Measurements from ENCODE around the gene COL6A1. TPM values are rescaled to one million over a fixed set of nuclear protein-coding genes. Genes with fewer than 3 reads are reported as not detected.
A peak's percentile ranks its signal among the peaks of the same experiment; 100 is the strongest.

The COL6A1 gene
- total RNA-seq, 1 experiment from 2014 or later, result 193 TPM

GRCh38 chr21:46022551-46023525, 41.3 kb downstream of the COL6A1 start:
- peaks cover 8 to 9% of the 10 kb centered on the region in 2 experiments for H3K4me1 Mint-ChIP-seq
- H3K27ac ChIP-seq (ENCODE audit: insufficient read length, low read depth, low read length), result no peak overlapping the region
- peak; percentile 33 for DNase-seq

More at GRCh38 chr21:46022551-46023525, 41.3 kb downstream of the COL6A1 start:
- H3K27me3 ChIP-seq (ENCODE audit: insufficient read depth, low read length), result no peaks in the 10 kb centered on the region
- no peak overlapping the region for H4K91ac ChIP-seq (ENCODE audit: insufficient read length, low read depth, low read length)
- no peak overlapping the region for H3K4ac ChIP-seq (ENCODE audit: low read depth, low read length)
- H3T11ph ChIP-seq (ENCODE audit: low read length), result no peak overlapping the region
- no peak overlapping the region for H4K5ac ChIP-seq (ENCODE audit: insufficient read length, low read depth, low read length)
- no CpG with 5 or more reads among the region's 36 CpGs for WGBS (ENCODE audit: extremely low coverage, insufficient read length, low lambda C conversion rate)
- no peak overlapping the region for H3K9ac ChIP-seq (ENCODE audit: extremely low read depth, insufficient read length, low read length)
- no peak overlapping the region for H4K8ac ChIP-seq (replicated peaks; ENCODE audit: insufficient read length, low read depth, low read length)
- H2BK120ac ChIP-seq (ENCODE audit: low read depth, low read length, poor library complexity, severe bottlenecking), result no peak overlapping the region
- H2AK5ac ChIP-seq (ENCODE audit: insufficient read length, low read length), result no peak overlapping the region
- no peak overlapping the region for H3K4me3 Mint-ChIP-seq
- no peak for TF ChIP-seq CTCF (conservative IDR thresholded peaks at IDR 0.05)
- no peaks in the 10 kb centered on the region for H3K79me1 ChIP-seq (ENCODE audit: insufficient read depth, low read depth, low read length, poor library complexity, severe bottlenecking)
- H3K9me3 ChIP-seq (ENCODE audit: control insufficient read depth, low read depth, low read length), result no peaks in the 10 kb centered on the region
- H2BK20ac ChIP-seq (ENCODE audit: low read depth, low read length, poor library complexity, severe bottlenecking), result no peak overlapping the region
- no peak overlapping the region for H3K18ac ChIP-seq (ENCODE audit: insufficient read length, low read depth, low read length)
- no peaks in the 10 kb centered on the region; a peak in 1 of 5 replicates for H3K9me3 Mint-ChIP-seq
- no peak overlapping the region for H3K56ac ChIP-seq (ENCODE audit: insufficient read length, low read depth, low read length)
- no peak overlapping the region for H3K23ac ChIP-seq (ENCODE audit: insufficient read length, low read depth, low read length)
- H3K36me3 Mint-ChIP-seq (ENCODE audit: insufficient read depth in 1 of 3, low read depth in 3 of 3), result peaks cover 0 to 2% (median 0%) of the 10 kb centered on the region in 3 experiments; a peak in 1 of 7 replicates
- no peaks in the 10 kb centered on the region for H4K20me1 ChIP-seq (ENCODE audit: control insufficient read depth, insufficient read depth, insufficient read length)
- no peak overlapping the region for H2BK5ac ChIP-seq (ENCODE audit: insufficient read length, low read length)
- peaks cover 11% of the 10 kb centered on the region for H3K27me3 Mint-ChIP-seq (ENCODE audit: low read depth)
- no peak overlapping the region for H3K4me2 ChIP-seq (ENCODE audit: insufficient read depth, insufficient read length, low read length)
- H2BK15ac ChIP-seq (ENCODE audit: low read depth, low read length), result no peak overlapping the region
- no peaks in the 10 kb centered on the region for H3K23me2 ChIP-seq (ENCODE audit: insufficient read length, low read depth, low read length, poor library complexity, severe bottlenecking)
- no peak overlapping the region for H3K14ac ChIP-seq (ENCODE audit: insufficient read depth, low read length)
- no peaks in the 10 kb centered on the region for H3K4me1 ChIP-seq (ENCODE audit: insufficient read depth, low read length)
- peak overlapping the region in 1 of 3 experiments; percentile 67; a peak in 1 of 7 replicates for H3K27ac Mint-ChIP-seq
- H2BK12ac ChIP-seq (ENCODE audit: insufficient read length, low read depth, low read length), result no peak overlapping the region
- H2AFZ ChIP-seq (ENCODE audit: low read length), result no peak overlapping the region
- H3K79me2 ChIP-seq (ENCODE audit: insufficient read depth, low read length), result 0 out of 2 replicates have a peak, but pooled peaks cover 1% of the 10 kb centered on the region
